ENCODE measurements around the gene COL4A1. TPM values are rescaled to one million over a fixed set of nuclear protein-coding genes. Genes with fewer than 3 reads are reported as not detected.

COL4A1 gene
- total RNA-seq, 4 donors from 2014 or later: 278 to 618 (median 440) TPM

GRCh38 chr13:110213461-110214074, 93.4 kb downstream of the COL4A1 start:
- no peak overlapping the region for H3K4me3 ChIP-seq
- H3K27me3 ChIP-seq: no peaks in the 10 kb centered on the region
- peaks cover 11 to 50% (median 22%) of the 10 kb centered on the region in 3 donors for H3K4me1 ChIP-seq
- H3K27ac ChIP-seq: peak overlapping the region in 3 of 4 donors; percentile 66 to 85 (median 79)
- TF ChIP-seq POLR2A (IDR thresholded peaks at IDR 0.05): no peak
- no peak for TF ChIP-seq POLR2AphosphoS5 (IDR thresholded peaks at IDR 0.05)
- no peak for TF ChIP-seq CTCF (IDR thresholded peaks at IDR 0.05)
- TF ChIP-seq EP300 (IDR thresholded peaks at IDR 0.05): no peak
- peaks cover 2 to 57% of the 10 kb centered on the region in 2 donors for H3K36me3 ChIP-seq
- 76 to 90% methylated on average over 9 to 10 of the region's 13 CpGs for WGBS, 2 donors (ENCODE audit: low coverage in 1 of 2)
- ATAC-seq: no peak
- H3K9me3 ChIP-seq: no peaks in the 10 kb centered on the region

- peaks cover 5 to 67% of the 10 kb centered on the region in 2 donors for H3K36me3 ChIP-seq
- H3K27me3 ChIP-seq: no peaks in the 10 kb centered on the region
- no peaks in the 10 kb centered on the region for H3K9me3 ChIP-seq
- WGBS, 2 donors (ENCODE audit: low coverage in 1 of 2): 73 to 75% methylated on average over 2 to 7 of the region's 9 CpGs
- H3K27ac ChIP-seq: no peak overlapping the region
- peaks cover 11 to 40% (median 16%) of the 10 kb centered on the region in 3 donors for H3K4me1 ChIP-seq
- no peak for ATAC-seq
- TF ChIP-seq POLR2A (IDR thresholded peaks at IDR 0.05) (no peak), CTCF (IDR thresholded peaks at IDR 0.05) (no peak), EP300 (IDR thresholded peaks at IDR 0.05) (no peak), POLR2AphosphoS5 (IDR thresholded peaks at IDR 0.05) (no peak)
- H3K4me3 ChIP-seq: no peak overlapping the region
These were observed 94.4 kb downstream of the COL4A1 start for GRCh38 chr13:110212529-110212928.

- Histone ChIP-seq H3K4me3 (no peak overlapping the region), H3K27me3 (no peaks in the 10 kb centered on the region), H3K4me1 (peaks cover 8 to 32% (median 12%) of the 10 kb centered on the region in 3 donors), H3K27ac (no peak overlapping the region), H3K9me3 (no peaks in the 10 kb centered on the region), H3K36me3 (peaks cover 6 to 75% of the 10 kb centered on the region in 2 donors)
- ATAC-seq: no peak
- 78 to 93% methylated on average over 5 to 6 of the region's 6 CpGs for WGBS, 2 donors (ENCODE audit: low coverage in 1 of 2)
- no peak for TF ChIP-seq POLR2AphosphoS5 (IDR thresholded peaks at IDR 0.05)
These were observed 95.2 kb downstream of the COL4A1 start for GRCh38 chr13:110211735-110212134.

GRCh38 chr13:110211046-110211445, 95.9 kb downstream of the COL4A1 start:
- 87% methylated on average over 3 of the region's 10 CpGs; no CpG with 5 or more reads in 1 of the 2 donors for WGBS, 2 donors (ENCODE audit: low coverage in 1 of 2)
- Histone ChIP-seq H3K27me3 (no peaks in the 10 kb centered on the region), H3K27ac (no peak overlapping the region), H3K4me3 (no peak overlapping the region), H3K36me3 (peaks cover 6 to 82% of the 10 kb centered on the region in 2 donors), H3K4me1 (peaks cover 2 to 25% (median 10%) of the 10 kb centered on the region in 3 donors), H3K9me3 (no peaks in the 10 kb centered on the region)
- no peak for TF ChIP-seq POLR2AphosphoS5 (IDR thresholded peaks at IDR 0.05)
- TF ChIP-seq EP300 (IDR thresholded peaks at IDR 0.05): no peak
- no peak for TF ChIP-seq CTCF (IDR thresholded peaks at IDR 0.05)
- TF ChIP-seq POLR2A (IDR thresholded peaks at IDR 0.05): no peak
- no peak for ATAC-seq

GRCh38 chr13:110210604-110210985, 96.4 kb downstream of the COL4A1 start:
- Histone ChIP-seq H3K9me3 (no peaks in the 10 kb centered on the region), H3K27me3 (no peaks in the 10 kb centered on the region), H3K36me3 (peaks cover 6 to 87% of the 10 kb centered on the region in 2 donors), H3K4me3 (no peak overlapping the region), H3K4me1 (peaks cover 0 to 20% (median 5%) of the 10 kb centered on the region in 3 donors), H3K27ac (no peak overlapping the region)
- ATAC-seq: no peak
- WGBS, 2 donors (ENCODE audit: low coverage in 1 of 2): 80 to 100% methylated on average over 2 of the region's 3 CpGs
- TF ChIP-seq POLR2AphosphoS5 (IDR thresholded peaks at IDR 0.05): no peak
- no peak for TF ChIP-seq POLR2A (IDR thresholded peaks at IDR 0.05)
- TF ChIP-seq EP300 (IDR thresholded peaks at IDR 0.05): no peak
- TF ChIP-seq CTCF (IDR thresholded peaks at IDR 0.05): no peak

All from gastroesophageal sphincter (tissue), 4 donors.